ENCODE measurements around the gene MAN1A1.

Gene MAN1A1

GRCh38 chr6:119326291-119327005 is 23.1 kb downstream of the MAN1A1 start:
- no peak for DNase-seq (ENCODE audit: extremely low read depth, low read depth)
- no peak for TF ChIP-seq CTCF (IDR thresholded peaks at IDR 0.05; ENCODE audit: low read depth, low read length)

- no peak for TF ChIP-seq CTCF (IDR thresholded peaks at IDR 0.05; ENCODE audit: low read depth, low read length)
- DNase-seq (ENCODE audit: extremely low read depth, low read depth) = no peak
These were observed 23.8 kb downstream of the MAN1A1 start for GRCh38 chr6:119325559-119326265.

GRCh38 chr6:119324718-119325117 is 24.8 kb downstream of the MAN1A1 start:
- TF ChIP-seq CTCF (IDR thresholded peaks at IDR 0.05; ENCODE audit: low read depth, low read length) = no peak
- DNase-seq (ENCODE audit: extremely low read depth, low read depth) = no peak

GRCh38 chr6:119323931-119324330 is 25.6 kb downstream of the MAN1A1 start:
- TF ChIP-seq CTCF (IDR thresholded peaks at IDR 0.05; ENCODE audit: low read depth, low read length) = no peak
- no peak for DNase-seq (ENCODE audit: extremely low read depth, low read depth)

GRCh38 chr6:119323478-119323877 is 26.1 kb downstream of the MAN1A1 start:
- no peak for DNase-seq (ENCODE audit: extremely low read depth, low read depth)
- no peak for TF ChIP-seq CTCF (IDR thresholded peaks at IDR 0.05; ENCODE audit: low read depth, low read length)

GRCh38 chr6:119322715-119323350 is 26.7 kb downstream of the MAN1A1 start:
- no peak for DNase-seq (ENCODE audit: extremely low read depth, low read depth)
- TF ChIP-seq CTCF (IDR thresholded peaks at IDR 0.05; ENCODE audit: low read depth, low read length) = no peak

GRCh38 chr6:119322034-119322433 is 27.5 kb downstream of the MAN1A1 start:
- no peak for DNase-seq (ENCODE audit: extremely low read depth, low read depth)
- no peak for TF ChIP-seq CTCF (IDR thresholded peaks at IDR 0.05; ENCODE audit: low read depth, low read length)
